H1 (cell line): ENCODE data around the gene MARCHF10. TPM values are rescaled to one million over a fixed set of nuclear protein-coding genes. Genes with fewer than 3 reads are reported as not detected.

Source experiments
- CTCF ChIA-PET: fragments of 300-600 bp; sonication (Branson Sonifier 250); formaldehyde crosslinking; loops from one replicate; lab custom pipeline; 2021; ENCODE audit not compliant: partially characterized antibody; lab: Charles Lee
- POLR2A ChIA-PET: fragments of 300-600 bp; sonication (Branson Sonifier 250); formaldehyde crosslinking; loops from one replicate; lab custom pipeline; 2021; ENCODE audit warnings: inconsistent platforms; ENCODE audit not compliant: partially characterized antibody; lab: Charles Lee
- DNase-seq, 2 experiments: peaks; one replicate each; pipeline versions ENCODE4 v3.0.0 to v3.0.0-alpha.2; 2010 to 2022; ENCODE audit warnings: low spot score in 2 of 2, low read depth in 1 of 2, mixed read lengths in 1 of 2
- FAIRE-seq: peaks from 2 replicates; lab custom pipeline; 2011; peaks lifted over from hg19 to GRCh38; lab: Jason Lieb, UNC
- H2AFZ ChIP-seq: 2 replicates; pipeline ENCODE4 v1.8.1; 2012; ENCODE audit warnings: low read length, inconsistent platforms
- H2AK5ac ChIP-seq: 2 replicates; pipeline ENCODE4 v1.6.1; 2013; ENCODE audit warnings: low read depth, low read length
- H2BK120ac ChIP-seq: replicated peaks from 2 replicates; pipeline ENCODE3; 2013; ENCODE audit warnings: low read depth, low read length, inconsistent platforms
- H2BK12ac ChIP-seq: 2 replicates; pipeline ENCODE4 v1.6.1; 2013; ENCODE audit warnings: low read depth, low read length
- H2BK15ac ChIP-seq: 2 replicates; pipeline ENCODE4 v1.6.1; 2013; ENCODE audit warnings: low read length
- H2BK20ac ChIP-seq: 2 replicates; pipeline ENCODE4 v1.6.1; 2013; ENCODE audit warnings: low read length
- H2BK5ac ChIP-seq: 2 replicates; pipeline ENCODE4 v1.6.1; 2013; ENCODE audit warnings: low read depth, low read length
- H3K14ac ChIP-seq: 2 replicates; pipeline ENCODE4 v1.6.1; 2013; ENCODE audit warnings: inconsistent platforms; ENCODE audit not compliant: insufficient read length
- H3K18ac ChIP-seq: 2 replicates; pipeline ENCODE4 v1.6.1; 2013; ENCODE audit warnings: low read length; ENCODE audit errors: extremely low read depth
- H3K23ac ChIP-seq: 2 replicates; pipeline ENCODE4 v1.6.1; 2013; ENCODE audit warnings: inconsistent platforms; ENCODE audit not compliant: insufficient read length
- H3K23me2 ChIP-seq: 2 replicates; pipeline ENCODE4 v1.6.1; 2013; ENCODE audit warnings: low read depth, low read length
- H3K27ac ChIP-seq: 2 replicates; pipeline ENCODE4 v1.6.1; 2011; ENCODE audit warnings: low read depth, low read length, inconsistent platforms
- H3K27me3 ChIP-seq, 4 experiments: replicated peaks in 1 of 4; 1 replicate in 1 of 4; 2 replicates in 3 of 4; pipeline versions ENCODE4 v1.6.1 to v1.8.1; 2011 to 2013; ENCODE audit warnings: low read length in 3 of 4, mild to moderate bottlenecking in 3 of 4, inconsistent platforms in 2 of 4, mixed read lengths in 2 of 4, moderate library complexity in 1 of 4; ENCODE audit not compliant: control insufficient read depth in 3 of 4, insufficient read depth in 3 of 4; ENCODE audit errors: extremely low read depth in 1 of 4
- H3K36me3 ChIP-seq, 4 experiments: 2 replicates each; pipeline versions ENCODE4 v1.6.1 to v1.8.1; 2011 to 2013; ENCODE audit warnings: mild to moderate bottlenecking in 4 of 4, low read length in 3 of 4, moderate library complexity in 2 of 4, control low read depth in 1 of 4, inconsistent platforms in 1 of 4; ENCODE audit not compliant: insufficient read depth in 4 of 4, control insufficient read depth in 2 of 4
- H3K4ac ChIP-seq: replicated peaks from 2 replicates; pipeline ENCODE3; 2013; ENCODE audit warnings: low read length, low read depth, mixed read lengths, inconsistent platforms; ENCODE audit not compliant: insufficient read length
- H3K4me1 ChIP-seq, 4 experiments: replicated peaks in 1 of 4; 1 replicate in 1 of 4; 2 replicates in 3 of 4; pipeline versions ENCODE4 v1.6.1 to v1.8.1; 2011 to 2013; ENCODE audit warnings: low read length in 3 of 4, inconsistent platforms in 2 of 4, mixed read lengths in 1 of 4; ENCODE audit not compliant: insufficient read depth in 4 of 4, control insufficient read depth in 3 of 4
- H3K4me2 ChIP-seq, 2 experiments: 2 replicates each; pipeline versions ENCODE4 v1.6.1 to v1.8.1; 2011 to 2013; ENCODE audit warnings: low read depth in 2 of 2, low read length in 2 of 2, control low read depth in 1 of 2, inconsistent platforms in 1 of 2, mild to moderate bottlenecking in 1 of 2; ENCODE audit not compliant: insufficient read depth in 1 of 2
- H3K4me3 ChIP-seq, 4 experiments: fragments of 200-600, 300-600 bp in 1 of 4; sonication (generic), shearing (Covaris generic), sonication (Bioruptor Twin) in 1 of 4; 2 replicates each; pipeline versions ENCODE4 v1.5.1 to v1.8.1; 2011 to 2016; ENCODE audit warnings: low read length in 4 of 4, low read depth in 3 of 4, control low read depth in 2 of 4, inconsistent platforms in 2 of 4, mild to moderate bottlenecking in 2 of 4, mixed read lengths in 1 of 4, moderate library complexity in 1 of 4; ENCODE audit not compliant: insufficient read depth in 2 of 4; ENCODE audit errors: extremely low read depth in 1 of 4
- H3K56ac ChIP-seq: replicated peaks from 2 replicates; pipeline ENCODE3; 2013; ENCODE audit warnings: low read depth, mild to moderate bottlenecking, mixed read lengths, low read length, inconsistent platforms; ENCODE audit not compliant: insufficient read length
- H3K79me1 ChIP-seq: 2 replicates; pipeline ENCODE4 v1.6.1; 2013; ENCODE audit warnings: low read depth, low read length, control low read depth
- H3K79me2 ChIP-seq, 2 experiments: 2 replicates each; pipeline versions ENCODE4 v1.6.1 to v1.8.1; 2012 to 2013; ENCODE audit warnings: low read length in 2 of 2, mild to moderate bottlenecking in 2 of 2, inconsistent platforms in 1 of 2; ENCODE audit not compliant: insufficient read depth in 2 of 2, control insufficient read depth in 1 of 2
- H3K9ac ChIP-seq, 4 experiments: replicated peaks in 1 of 4; 1 replicate in 1 of 4; 2 replicates in 3 of 4; pipeline versions ENCODE4 v1.6.1 to v1.8.1; 2011 to 2013; ENCODE audit warnings: low read depth in 3 of 4, low read length in 3 of 4, control low read depth in 2 of 4, mild to moderate bottlenecking in 2 of 4, moderate library complexity in 2 of 4, inconsistent platforms in 1 of 4; ENCODE audit errors: extremely low read depth in 1 of 4
- H3K9me3 ChIP-seq, 2 experiments: 2 replicates each; pipeline versions ENCODE4 v1.6.1 to v1.8.1; 2012 to 2013; ENCODE audit warnings: mild to moderate bottlenecking in 2 of 2, moderate library complexity in 2 of 2, control low read depth in 1 of 2, inconsistent platforms in 1 of 2, low read depth in 1 of 2, low read length in 1 of 2, mixed read lengths in 1 of 2; ENCODE audit not compliant: insufficient read depth in 2 of 2
- H4K20me1 ChIP-seq, 2 experiments: replicated peaks in 1 of 2; 2 replicates each; pipeline versions ENCODE3 to v1.8.1; 2011 to 2013; ENCODE audit warnings: inconsistent platforms in 2 of 2, low read length in 2 of 2, mild to moderate bottlenecking in 1 of 2; ENCODE audit not compliant: insufficient read depth in 2 of 2, control insufficient read depth in 1 of 2
- H4K5ac ChIP-seq: 2 replicates; pipeline ENCODE4 v1.6.1; 2013; ENCODE audit warnings: low read length, low read depth, mixed read lengths, inconsistent platforms; ENCODE audit not compliant: insufficient read length
- H4K8ac ChIP-seq: 2 replicates; pipeline ENCODE4 v1.8.0; 2013; ENCODE audit warnings: mild to moderate bottlenecking, moderate library complexity, low read length, inconsistent platforms; ENCODE audit not compliant: insufficient read depth; ENCODE audit errors: extremely low read depth
- H4K91ac ChIP-seq: replicated peaks from 2 replicates; pipeline ENCODE3; 2013; ENCODE audit warnings: low read length, mixed read lengths, inconsistent platforms; ENCODE audit not compliant: insufficient read length
- MAX ChIP-seq: IDR thresholded peaks from 2 replicates; pipeline ENCODE4 v1.6.1; 2012; ENCODE audit warnings: inconsistent platforms
- RAD21 ChIP-seq, 2 experiments: IDR thresholded peaks in 1 of 2; conservative IDR thresholded peaks in 1 of 2; 2 replicates each; pipeline ENCODE4 v1.6.1; 2011; ENCODE audit warnings: low read depth in 2 of 2, low read length in 2 of 2, improper control_type of control experiment in 1 of 2, inconsistent platforms in 1 of 2, mild to moderate bottlenecking in 1 of 2, moderate library complexity in 1 of 2
- WGBS, 2 experiments: shearing (Covaris generic) in 1 of 2; methylation state at CpG; one replicate each; pipeline versions ENCODE4 v1.1.6 to v1.1.7; 2013 to 2015; ENCODE audit warnings: low lambda C conversion rate in 2 of 2, mixed read lengths in 2 of 2, inconsistent platforms in 1 of 2, low coverage in 1 of 2, missing lambda C conversion rate in 1 of 2; ENCODE audit not compliant: insufficient replicate concordance in 2 of 2, insufficient coverage in 1 of 2, insufficient read length in 1 of 2; ENCODE audit errors: extremely low coverage in 1 of 2, missing lambda C conversion rate in 1 of 2; 5-methylcytosine and 5-hydroxymethylcytosine counted together
- polyA plus RNA-seq, 7 experiments: library from polyadenylated mRNA; depleted of rRNA in 3 of 7; stranded (reverse) in 5 of 7; unstranded in 2 of 7; fragments of >200 nt in 5 of 7; fragments of 200-250 nt in 2 of 7; gene quantifications; 1 replicate in 5 of 7; 2 replicates in 1 of 7; 4 replicates in 1 of 7; pipeline versions ENCODE4 v1.2.1 to v1.2.3, GENCODE V29; 2011 to 2013; ENCODE audit warnings: missing spikeins in 2 of 7, mixed read lengths in 2 of 7
- total RNA-seq: library from RNA; stranded (reverse); fragmentation: NEBNext Ultra II Directional; extraction: Animal tissue kit (Norgen Biotek cat#: 25700); gene quantifications from 2 replicates; pipeline ENCODE4 v1.2.1, GENCODE V29; 2021

MARCHF10 gene
- total and polyA plus RNA-seq, 2 of the 8 experiments (the other 6 are each of a cell fraction or from before 2014, with no cell fraction given) = 0.48 to 0.73 TPM

GRCh38 chr17:62671553-62671952, 136.6 kb downstream of the MARCHF10 start:
- H3K36me3 ChIP-seq = no peaks in the 10 kb centered on the region; a peak in 2 of 8 replicates
- H2BK20ac ChIP-seq = no peak overlapping the region
- no peaks in the 10 kb centered on the region for H3K79me2 ChIP-seq
- H4K8ac ChIP-seq = peak overlapping the region; percentile 68; the same call in 1 of the 2 replicates
- no peaks in the 10 kb centered on the region for H3K23me2 ChIP-seq
- no peak overlapping the region for H4K91ac ChIP-seq
- no peak overlapping the region for H2BK120ac ChIP-seq
- no peak overlapping the region for H3K9ac ChIP-seq
- 89% methylated on average over 14 of the region's 14 CpGs; no CpG with 5 or more reads in 1 of the 2 experiments for WGBS, 2 experiments
- H3K4me3 ChIP-seq = no peak overlapping the region
- H2BK12ac ChIP-seq = no peak overlapping the region
- no peaks in the 10 kb centered on the region for H3K79me1 ChIP-seq
- no peak overlapping the region for H3K14ac ChIP-seq
- no peak overlapping the region for H3K18ac ChIP-seq
- H4K20me1 ChIP-seq = no peaks in the 10 kb centered on the region
- H3K27me3 ChIP-seq = no peaks in the 10 kb centered on the region
- H3K9me3 ChIP-seq = no peaks in the 10 kb centered on the region
- H2AK5ac ChIP-seq = no peak overlapping the region
- no peak overlapping the region for H3K4ac ChIP-seq
- POLR2A ChIA-PET = interaction anchor here (1.6 kb wide), 1 partner anchor 15 kb away, joined by 5 read pairs; no protein-coding TSS in a partner anchor
- no peak overlapping the region for H2BK15ac ChIP-seq
- H3K23ac ChIP-seq = no peak overlapping the region
- no peak overlapping the region for H2BK5ac ChIP-seq
- no peak overlapping the region for H3K56ac ChIP-seq
- no peak for TF ChIP-seq MAX
- TF ChIP-seq RAD21 (IDR thresholded peaks at IDR 0.05 in 1 of 2, conservative IDR thresholded peaks at IDR 0.05 in 1 of 2; ENCODE audit: low read depth in 2 of 2, low read length in 2 of 2) = peak in 1 of 2 experiments; percentile 21; a peak in 1 of 4 replicates
- TF ChIP-seq, all 59 proteins: peak for 1
- CTCF ChIA-PET = interaction anchor here (0.7 to 9.0 kb wide), 20 partner anchors 10 to 760 kb away, joined by 3 to 68 read pairs (median 4); no protein-coding TSS in a partner anchor
- no peaks in the 10 kb centered on the region; a peak in 2 of 7 replicates for H3K4me1 ChIP-seq
- H3K27ac ChIP-seq = no peak overlapping the region
- no peak overlapping the region for H4K5ac ChIP-seq
- no peak overlapping the region for H2AFZ ChIP-seq
- DNase-seq (no peak), FAIRE-seq (no peak)
- no peak overlapping the region for H3K4me2 ChIP-seq
